ENCODE measurements around the gene SHH.
A peak's percentile ranks its signal among the peaks of the same experiment; 100 is the strongest.

The SHH gene

GRCh38 chr7:155806096-155806871 is 6.0 kb downstream of the SHH start:
- DNase-seq (ENCODE audit: low spot score): no peak

GRCh38 chr7:155805826-155806095 is 6.5 kb downstream of the SHH start:
- DNase-seq (ENCODE audit: low spot score): no peak

- DNase-seq (ENCODE audit: low spot score): no peak
Observed at GRCh38 chr7:155804897-155805825, 7.1 kb downstream of the SHH start.

- DNase-seq (ENCODE audit: low spot score): no peak
Observed at GRCh38 chr7:155804431-155804831, 7.8 kb downstream of the SHH start.

- DNase-seq (ENCODE audit: low spot score): no peak
Observed at GRCh38 chr7:155803418-155804376, 8.6 kb downstream of the SHH start.

- no peak for DNase-seq (ENCODE audit: low spot score)
Observed at GRCh38 chr7:155802906-155803417, 9.3 kb downstream of the SHH start.

GRCh38 chr7:155802291-155802690 is 10.0 kb downstream of the SHH start:
- no peak for DNase-seq (ENCODE audit: low spot score)

GRCh38 chr7:155800741-155801267 is 11.5 kb downstream of the SHH start:
- DNase-seq (ENCODE audit: low spot score): no peak

GRCh38 chr7:155800301-155800700 is 12.0 kb downstream of the SHH start:
- DNase-seq (ENCODE audit: low spot score): no peak

- no peak for DNase-seq (ENCODE audit: low spot score)
Observed at GRCh38 chr7:155799514-155799913, 12.7 kb downstream of the SHH start.

- DNase-seq (ENCODE audit: low spot score): no peak
Observed at GRCh38 chr7:155798673-155799439, 13.4 kb downstream of the SHH start.

GRCh38 chr7:155797262-155798250 is 14.7 kb downstream of the SHH start:
- DNase-seq (ENCODE audit: low spot score): no peak

- DNase-seq (ENCODE audit: low spot score): peak; percentile 48
Observed at GRCh38 chr7:155796381-155797261, 15.6 kb downstream of the SHH start.

- DNase-seq (ENCODE audit: low spot score): no peak
Observed at GRCh38 chr7:155795951-155796350, 16.3 kb downstream of the SHH start.

- no peak for DNase-seq (ENCODE audit: low spot score)
Observed at GRCh38 chr7:155795401-155795800, 16.9 kb downstream of the SHH start.

- no peak for DNase-seq (ENCODE audit: low spot score)
Observed at GRCh38 chr7:155794196-155794595, 18.1 kb downstream of the SHH start.

GRCh38 chr7:155793720-155794119 is 18.5 kb downstream of the SHH start:
- no peak for DNase-seq (ENCODE audit: low spot score)

GRCh38 chr7:155792999-155793560 is 19.2 kb downstream of the SHH start:
- DNase-seq (ENCODE audit: low spot score): no peak
